Nephron (organoid): ENCODE data around the gene PUSL1.
A peak's percentile ranks its signal among the peaks of the same experiment; 100 is the strongest.

ENCODE experiments used
- H3K27ac Mint-ChIP-seq, 3 experiments: 2 replicates each; pipeline ENCODE4 v1.8.0; 2020; ENCODE audit warnings: mixed read lengths in 3 of 3, mild to moderate bottlenecking in 2 of 3, moderate library complexity in 1 of 3
- H3K27me3 Mint-ChIP-seq: 2 replicates; pipeline ENCODE4 v1.8.0; 2021; ENCODE audit warnings: low read depth, mild to moderate bottlenecking, moderate library complexity, mixed read lengths
- H3K36me3 Mint-ChIP-seq: 2 replicates; pipeline ENCODE4 v1.8.0; 2020; ENCODE audit warnings: low read depth, mixed read lengths
- H3K4me1 Mint-ChIP-seq: 2 replicates; pipeline ENCODE4 v1.8.0; 2020; ENCODE audit warnings: mixed read lengths
- H3K4me3 Mint-ChIP-seq, 3 experiments: 2 replicates each; pipeline ENCODE4 v1.8.0; 2020; ENCODE audit warnings: mild to moderate bottlenecking in 3 of 3, mixed read lengths in 3 of 3, moderate library complexity in 2 of 3
- H3K9me3 Mint-ChIP-seq: 2 replicates; pipeline ENCODE4 v1.8.0; 2020; ENCODE audit warnings: mixed read lengths
- CTCF ChIP-seq, 3 experiments: fragments of 200-600 bp; sonication (generic); IDR thresholded peaks; one replicate each; pipeline ENCODE4 v1.5.0; 2021; ENCODE audit warnings: antibody characterized with exemption in 3 of 3; ENCODE audit not compliant: unreplicated experiment in 3 of 3

The PUSL1 gene

DNA sequence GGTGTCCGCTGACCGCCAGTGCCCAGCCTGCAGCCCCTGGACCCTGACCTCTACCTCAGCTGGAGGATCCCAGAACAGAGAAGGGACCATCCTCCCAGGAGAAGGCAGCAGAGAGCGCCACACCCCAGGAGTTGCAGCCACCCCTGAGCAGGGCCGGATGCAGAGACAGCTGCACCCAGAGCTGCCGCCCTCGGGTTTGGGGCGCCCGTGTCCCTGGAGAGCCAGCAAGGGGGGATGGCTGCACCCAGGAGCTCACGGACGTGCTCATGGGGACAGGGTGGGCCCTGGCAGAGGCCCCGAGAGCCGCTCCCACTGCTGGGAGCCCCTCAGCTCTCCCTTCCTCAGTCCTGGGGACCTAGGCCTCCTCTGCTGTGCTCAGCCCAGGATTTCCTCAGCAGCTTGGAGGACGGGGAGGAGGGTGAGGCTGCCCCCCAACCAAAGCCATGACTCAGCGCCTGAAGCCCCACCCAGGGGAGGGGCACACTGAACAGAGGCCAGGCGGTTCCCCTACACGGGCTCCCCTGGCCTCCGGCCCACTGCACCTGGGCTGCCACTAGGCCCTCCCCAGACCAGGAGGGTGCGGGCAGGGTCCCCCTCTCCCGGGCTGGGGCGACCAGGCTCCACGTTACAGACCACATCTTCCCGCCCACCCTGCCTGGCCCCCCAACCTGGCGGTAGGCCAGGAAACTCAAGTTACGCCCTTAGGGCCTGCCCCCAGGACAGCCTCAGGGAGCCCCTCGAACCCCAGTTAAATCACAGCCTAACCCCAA is 2.9 kb upstream of the PUSL1 start:
- H3K36me3 Mint-ChIP-seq = no peaks in the 10 kb centered on the region
- H3K4me3 Mint-ChIP-seq = peak overlapping the region; percentile 89 to 92 (median 90)
- peak overlapping the region; percentile 51 to 81 (median 60) for H3K27ac Mint-ChIP-seq

DNA sequence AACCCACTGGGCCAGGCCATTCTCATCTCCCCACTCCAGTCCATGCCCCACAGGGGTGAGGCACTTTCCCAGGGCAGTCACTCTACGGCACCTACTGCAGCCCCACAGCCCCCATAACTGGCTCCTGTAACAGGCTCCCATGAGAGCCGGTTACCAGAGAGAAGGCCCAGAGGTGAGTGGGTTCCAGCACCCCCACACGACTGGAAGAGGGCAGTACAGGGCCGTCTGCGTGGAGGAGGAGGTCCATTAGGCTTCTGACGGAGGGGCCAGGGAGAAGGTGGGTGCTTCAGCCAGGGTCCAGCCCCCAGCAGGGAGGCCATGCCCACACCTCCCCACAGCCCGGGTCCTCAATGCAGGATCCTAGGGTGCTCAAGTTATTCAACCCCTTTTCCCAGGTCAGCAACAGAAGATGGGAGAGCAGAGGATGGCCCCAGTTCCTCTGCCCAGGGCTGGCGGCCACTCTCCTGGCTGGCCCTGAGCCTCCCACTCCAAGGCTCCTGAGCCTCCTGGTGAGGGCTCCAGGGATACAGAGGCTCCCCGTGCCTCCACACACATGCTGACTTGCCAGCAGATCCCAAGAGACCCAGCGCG is 2.2 kb upstream of the PUSL1 start:
- Mint-ChIP-seq H3K4me3 (peak overlapping the region; percentile 89 to 92 (median 90)), H3K27ac (peak overlapping the region; percentile 51 to 81 (median 72)), H3K27me3 (no peaks in the 10 kb centered on the region), H3K36me3 (no peaks in the 10 kb centered on the region), H3K9me3 (no peaks in the 10 kb centered on the region), H3K4me1 (peaks cover 22% of the 10 kb centered on the region)
- no peak for TF ChIP-seq CTCF (IDR thresholded peaks at IDR 0.05; ENCODE audit: unreplicated experiment in 3 of 3)

More for the DNA sequence above, 2.9 kb upstream of the PUSL1 start:
- Mint-ChIP-seq H3K27me3 (no peaks in the 10 kb centered on the region), H3K9me3 (no peaks in the 10 kb centered on the region), H3K4me1 (peaks cover 22% of the 10 kb centered on the region)
- TF ChIP-seq CTCF (IDR thresholded peaks at IDR 0.05; ENCODE audit: unreplicated experiment in 3 of 3) = no peak

DNA sequence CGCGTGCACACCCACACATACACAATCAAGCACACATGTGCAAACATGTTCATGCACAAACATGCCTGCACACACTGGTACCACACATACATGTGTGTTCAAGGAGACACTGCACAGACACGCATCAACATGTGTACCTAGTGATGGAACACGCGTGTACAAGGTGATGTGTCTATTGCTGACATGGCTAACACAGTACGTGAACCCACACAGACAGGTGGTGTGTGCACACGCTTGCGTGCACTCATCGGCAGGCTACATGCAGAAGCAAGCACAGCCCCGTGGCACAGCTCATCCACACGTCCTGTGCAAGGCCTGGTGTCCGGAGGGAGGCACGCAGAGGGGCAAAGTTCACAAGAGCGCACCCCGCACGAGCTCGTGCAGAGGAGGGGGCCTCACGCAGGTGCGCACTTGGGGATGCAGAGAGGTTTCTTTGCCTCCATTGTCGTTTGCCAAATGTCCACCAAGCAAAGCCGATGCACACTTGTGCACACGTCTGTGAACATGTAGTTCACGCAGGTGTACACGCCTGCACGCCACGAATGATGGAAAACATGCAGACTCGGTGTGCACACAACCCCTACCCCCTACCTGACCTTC is 1.6 kb upstream of the PUSL1 start:
- no peaks in the 10 kb centered on the region for H3K27me3 Mint-ChIP-seq

DNA sequence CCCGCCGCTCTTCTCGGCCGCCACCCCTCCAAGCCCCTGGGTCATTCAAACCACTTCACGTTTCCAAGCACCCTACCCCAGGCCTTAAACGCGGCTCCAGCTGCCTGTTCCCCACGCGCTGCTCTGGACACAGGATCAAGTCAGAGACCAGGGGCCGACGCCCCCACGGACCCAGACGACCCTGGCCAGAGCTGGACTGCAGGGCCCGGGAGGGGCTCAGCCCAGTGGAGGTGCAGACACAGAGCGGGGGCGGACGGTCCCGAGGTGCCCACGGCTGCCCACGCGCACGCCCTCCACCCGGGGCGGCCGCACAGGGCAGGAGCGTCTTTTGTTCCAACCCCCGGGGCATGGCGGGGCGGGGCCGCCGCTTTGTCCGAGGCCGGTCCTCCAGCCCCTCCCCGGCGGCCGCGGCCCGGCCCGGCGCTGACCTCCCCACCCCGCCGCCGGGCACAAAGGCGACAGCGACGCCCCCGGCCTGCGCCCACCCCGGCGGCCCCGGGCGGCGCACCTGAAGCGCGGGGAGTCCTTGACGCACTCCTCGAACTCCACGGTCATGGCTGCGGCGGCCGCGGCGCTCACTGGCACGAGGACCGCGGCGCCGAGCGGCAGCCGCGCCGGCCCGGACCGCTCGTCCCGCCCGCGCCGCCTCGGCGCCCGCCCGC is 1.0 kb upstream of the PUSL1 start:
- peak overlapping the region; percentile 51 to 81 (median 72) for H3K27ac Mint-ChIP-seq
- peaks cover 22% of the 10 kb centered on the region for H3K4me1 Mint-ChIP-seq
- no peak for TF ChIP-seq CTCF (IDR thresholded peaks at IDR 0.05; ENCODE audit: unreplicated experiment in 3 of 3)
- peak overlapping the region; percentile 89 to 92 (median 90) for H3K4me3 Mint-ChIP-seq
- H3K9me3 Mint-ChIP-seq = no peaks in the 10 kb centered on the region
- H3K27me3 Mint-ChIP-seq = no peaks in the 10 kb centered on the region
- H3K36me3 Mint-ChIP-seq = no peaks in the 10 kb centered on the region

More for the DNA sequence above, 1.6 kb upstream of the PUSL1 start:
- H3K4me3 Mint-ChIP-seq = peak overlapping the region; percentile 89 to 92 (median 90)
- no peak for TF ChIP-seq CTCF (IDR thresholded peaks at IDR 0.05; ENCODE audit: unreplicated experiment in 3 of 3)
- H3K36me3 Mint-ChIP-seq = no peaks in the 10 kb centered on the region
- peaks cover 22% of the 10 kb centered on the region for H3K4me1 Mint-ChIP-seq
- H3K9me3 Mint-ChIP-seq = no peaks in the 10 kb centered on the region
- peak overlapping the region; percentile 51 to 81 (median 72) for H3K27ac Mint-ChIP-seq

DNA sequence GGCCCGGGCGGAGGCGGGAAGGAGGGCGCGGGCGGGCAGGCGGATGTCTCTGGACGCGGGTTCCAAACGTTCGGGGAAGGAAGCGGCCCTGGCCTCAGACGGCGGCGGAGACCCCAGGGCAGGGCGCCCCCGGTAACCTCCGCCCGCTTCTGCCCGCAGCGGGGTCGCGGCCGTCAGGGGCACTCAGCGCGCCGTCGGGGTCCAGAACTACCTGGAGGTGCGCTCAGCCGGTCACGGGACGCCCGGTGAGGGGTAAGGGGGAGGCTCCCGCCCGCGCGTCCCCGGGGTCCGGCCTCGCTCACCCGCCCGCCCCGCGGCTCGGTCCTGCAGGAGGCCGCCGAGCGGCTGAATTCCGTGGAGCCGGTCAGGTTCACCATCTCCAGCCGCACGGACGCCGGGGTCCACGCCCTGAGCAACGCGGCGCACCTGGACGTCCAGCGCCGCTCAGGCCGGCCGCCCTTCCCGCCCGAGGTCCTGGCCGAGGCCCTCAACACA is 406 bp downstream of the PUSL1 start:
- Mint-ChIP-seq H3K36me3 (peaks cover 3% of the 10 kb centered on the region), H3K9me3 (no peaks in the 10 kb centered on the region), H3K27me3 (no peaks in the 10 kb centered on the region), H3K4me1 (peaks cover 22% of the 10 kb centered on the region), H3K4me3 (peak overlapping the region; percentile 80 to 86 (median 84)), H3K27ac (no peak overlapping the region)
- no peak for TF ChIP-seq CTCF (IDR thresholded peaks at IDR 0.05; ENCODE audit: unreplicated experiment in 3 of 3)
